Measurements from ENCODE around the gene CALHM3.

DNA sequence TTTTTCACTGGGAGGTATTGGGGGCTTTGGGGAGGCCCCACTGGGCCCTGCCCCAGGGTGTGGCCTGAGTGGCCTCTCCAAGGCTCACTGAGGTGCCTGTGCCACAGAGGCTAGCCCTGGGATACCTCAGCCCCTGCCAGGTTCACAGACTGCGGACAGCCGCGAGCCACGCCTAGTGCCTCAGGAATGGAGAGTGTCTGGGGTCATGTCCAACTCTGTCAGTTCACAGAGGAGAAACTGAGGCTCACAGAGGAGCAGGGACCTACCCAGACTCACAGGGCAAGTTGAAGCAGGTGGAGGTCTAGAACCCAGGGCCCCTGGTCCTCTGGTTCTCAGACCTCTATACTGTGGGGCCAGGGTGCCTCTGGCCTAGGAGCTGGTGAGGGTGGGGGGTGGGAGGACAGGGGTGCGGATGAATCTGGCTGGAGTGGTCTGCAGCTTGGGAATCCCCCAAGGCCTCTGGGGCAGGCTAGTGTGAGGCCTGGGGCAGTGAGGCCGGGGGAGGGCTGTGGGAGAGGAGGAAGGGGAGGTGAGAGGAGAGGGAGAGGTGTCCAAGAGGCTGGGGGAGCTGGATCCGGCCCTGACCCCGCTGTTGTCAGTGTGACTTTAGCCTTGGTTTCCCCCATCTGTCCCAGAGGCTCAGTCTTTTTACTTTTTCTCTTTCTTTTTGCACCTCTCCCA, 34.5 kb upstream of the CALHM3 start:
- TF ChIP-seq, protein P1, sequence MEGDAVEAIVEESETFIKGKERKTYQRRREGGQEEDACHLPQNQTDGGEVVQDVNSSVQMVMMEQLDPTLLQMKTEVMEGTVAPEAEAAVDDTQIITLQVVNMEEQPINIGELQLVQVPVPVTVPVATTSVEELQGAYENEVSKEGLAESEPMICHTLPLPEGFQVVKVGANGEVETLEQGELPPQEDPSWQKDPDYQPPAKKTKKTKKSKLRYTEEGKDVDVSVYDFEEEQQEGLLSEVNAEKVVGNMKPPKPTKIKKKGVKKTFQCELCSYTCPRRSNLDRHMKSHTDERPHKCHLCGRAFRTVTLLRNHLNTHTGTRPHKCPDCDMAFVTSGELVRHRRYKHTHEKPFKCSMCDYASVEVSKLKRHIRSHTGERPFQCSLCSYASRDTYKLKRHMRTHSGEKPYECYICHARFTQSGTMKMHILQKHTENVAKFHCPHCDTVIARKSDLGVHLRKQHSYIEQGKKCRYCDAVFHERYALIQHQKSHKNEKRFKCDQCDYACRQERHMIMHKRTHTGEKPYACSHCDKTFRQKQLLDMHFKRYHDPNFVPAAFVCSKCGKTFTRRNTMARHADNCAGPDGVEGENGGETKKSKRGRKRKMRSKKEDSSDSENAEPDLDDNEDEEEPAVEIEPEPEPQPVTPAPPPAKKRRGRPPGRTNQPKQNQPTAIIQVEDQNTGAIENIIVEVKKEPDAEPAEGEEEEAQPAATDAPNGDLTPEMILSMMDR (conservative IDR thresholded peaks at IDR 0.05): no peak
- no peak for TF ChIP-seq EZH2 (IDR thresholded peaks at IDR 0.05; ENCODE audit: low read depth)

Data from PC-9 (cell line).